Measurements from ENCODE around the gene COX5A. TPM values are rescaled to one million over a fixed set of nuclear protein-coding genes. Genes with fewer than 3 reads are reported as not detected.

Gene COX5A
- 100 to 1,000 TPM; 322 to 326 TPM for total RNA-seq

DNA sequence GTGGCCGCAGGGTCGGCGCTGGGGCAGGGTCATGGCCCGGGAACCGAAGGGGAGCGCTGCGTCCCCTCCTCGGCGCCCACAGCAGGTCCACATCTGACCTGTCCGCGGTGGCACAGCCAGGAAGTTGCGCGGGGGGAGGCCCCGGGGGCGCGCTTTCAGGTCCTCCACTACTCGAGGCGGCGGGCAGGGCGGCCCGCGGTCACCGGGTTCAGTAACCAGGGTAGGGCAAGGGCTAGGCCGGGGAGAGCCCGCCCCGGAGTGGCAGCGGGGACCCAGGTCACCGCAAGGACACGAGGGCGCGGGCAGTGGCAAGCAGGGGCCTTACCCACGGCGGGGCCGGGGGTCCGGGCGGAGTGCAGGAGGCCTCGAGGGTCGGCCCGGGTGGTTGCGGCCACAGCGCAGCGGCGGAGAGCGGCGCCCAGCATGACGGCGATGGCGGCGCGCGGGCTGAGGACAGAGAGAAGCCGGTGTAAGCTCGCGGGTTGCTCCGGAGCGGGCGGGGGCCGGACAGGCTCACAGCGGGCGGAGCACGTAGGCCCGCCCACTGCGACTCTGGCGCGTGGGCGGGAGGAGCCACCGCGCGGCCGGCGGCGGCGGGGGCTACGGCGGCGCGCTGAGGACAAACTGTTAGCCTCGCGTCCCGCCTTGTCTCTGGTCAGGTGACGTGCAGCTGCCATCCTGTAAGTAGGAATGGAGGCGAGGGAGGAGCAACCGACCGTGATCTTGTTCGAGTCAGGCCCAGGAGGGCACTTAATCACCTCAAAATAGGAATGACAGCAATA lies at the start of gene COX5A:
TSS of gene COX5A (minus strand) at position 484 of the 782 bp plus-strand sequence. CDS start at position 425, 59 bp downstream.
- peak within 1 kb of the TSS; percentile 93 for H3K27ac Mint-ChIP-seq
- peak within 1 kb of the TSS; percentile 92 for H3K4me3 Mint-ChIP-seq
- H3K4me1 Mint-ChIP-seq, result peaks cover 34% of the 10 kb centered on the region
- DNase-seq, result peak; percentile 95
- no peaks in the 10 kb centered on the region for H3K9me3 Mint-ChIP-seq (ENCODE audit: low read depth)
- CTCF ChIA-PET, result interaction anchor here (1.0 to 2.3 kb wide), 6 partner anchors 12 to 169 kb away, joined by 3 to 12 read pairs (median 4); partner anchors contain the start of gene RPP25
- peaks cover 23% of the 10 kb centered on the region for H3K36me3 Mint-ChIP-seq
- ATAC-seq, result peak; percentile 96
- H3K27me3 Mint-ChIP-seq, result no peaks in the 10 kb centered on the region

GRCh38 chr15:74983725-74984231 lies 45.9 kb upstream of the COX5A start:
- peak; percentile 86 for ATAC-seq
- peaks cover 16% of the 10 kb centered on the region for H3K4me1 Mint-ChIP-seq
- H3K36me3 Mint-ChIP-seq, result no peaks in the 10 kb centered on the region
- H3K9me3 Mint-ChIP-seq (ENCODE audit: low read depth), result no peaks in the 10 kb centered on the region
- DNase-seq, result peak; percentile 74
- no peak overlapping the region for H3K4me3 Mint-ChIP-seq
- peaks cover 15% of the 10 kb centered on the region for H3K27me3 Mint-ChIP-seq
- CTCF ChIA-PET, result interaction anchor here (2.0 kb wide), 1 partner anchor 8 kb away, joined by 6 read pairs; no protein-coding TSS in a partner anchor
- H3K27ac Mint-ChIP-seq, result peak overlapping the region; percentile 10

GRCh38 chr15:74982183-74982582 lies 44.3 kb upstream of the COX5A start:
- CTCF ChIA-PET, result no interaction called here
- H3K9me3 Mint-ChIP-seq (ENCODE audit: low read depth), result no peaks in the 10 kb centered on the region

GRCh38 chr15:74978503-74978902 lies 40.6 kb upstream of the COX5A start:
- Mint-ChIP-seq H3K4me3 (no peak overlapping the region), H3K36me3 (no peaks in the 10 kb centered on the region), H3K27me3 (peaks cover 12% of the 10 kb centered on the region), H3K27ac (no peak overlapping the region), H3K4me1 (peaks cover 17% of the 10 kb centered on the region), H3K9me3 (ENCODE audit: low read depth) (no peaks in the 10 kb centered on the region)
- ATAC-seq, result no peak
- peak; percentile 58 for DNase-seq
- CTCF ChIA-PET, result interaction anchor here (0.6 to 2.3 kb wide), 3 partner anchors 9 to 327 kb away, joined by 3 to 9 read pairs (median 3); partner anchors contain the start of gene RPP25

More at GRCh38 chr15:74982183-74982582, 44.3 kb upstream of the COX5A start:
- peaks cover 15% of the 10 kb centered on the region for H3K27me3 Mint-ChIP-seq
- no peak for ATAC-seq
- H3K4me3 Mint-ChIP-seq, result no peak overlapping the region
- no peaks in the 10 kb centered on the region for H3K36me3 Mint-ChIP-seq
- no peak overlapping the region for H3K27ac Mint-ChIP-seq
- no peak for DNase-seq
- peaks cover 28% of the 10 kb centered on the region for H3K4me1 Mint-ChIP-seq

DNA sequence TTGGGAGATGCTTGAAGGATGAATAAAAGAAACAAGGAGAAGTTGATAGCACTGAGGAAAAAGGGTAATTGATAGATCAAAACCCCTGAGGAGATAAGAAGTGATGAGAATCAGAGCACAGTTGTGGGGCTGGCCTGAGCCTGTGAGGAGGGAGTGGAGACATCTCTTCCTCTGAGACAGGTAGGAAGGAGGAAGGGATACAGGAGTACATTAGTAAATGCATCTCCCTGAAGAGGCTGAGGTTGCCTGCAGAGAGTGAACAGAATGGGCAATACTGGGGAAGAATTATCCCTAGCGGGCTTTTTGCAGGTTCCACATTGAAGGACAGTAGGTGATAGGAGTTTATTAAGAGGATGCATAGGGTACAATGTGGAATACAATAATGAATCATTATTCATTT lies 40.2 kb upstream of the COX5A start:
- peaks cover 12% of the 10 kb centered on the region for H3K27me3 Mint-ChIP-seq
- ATAC-seq (no peak), DNase-seq (no peak)
- peaks cover 16% of the 10 kb centered on the region for H3K4me1 Mint-ChIP-seq
- H3K27ac Mint-ChIP-seq, result no peak overlapping the region
- no peaks in the 10 kb centered on the region for H3K36me3 Mint-ChIP-seq
- CTCF ChIA-PET, result interaction anchor here (0.7 to 2.3 kb wide), 3 partner anchors 10 to 27 kb away, joined by 3 to 9 read pairs (median 5); partner anchors contain the start of gene RPP25
- H3K9me3 Mint-ChIP-seq (ENCODE audit: low read depth), result no peaks in the 10 kb centered on the region
- no peak overlapping the region for H3K4me3 Mint-ChIP-seq

DNA sequence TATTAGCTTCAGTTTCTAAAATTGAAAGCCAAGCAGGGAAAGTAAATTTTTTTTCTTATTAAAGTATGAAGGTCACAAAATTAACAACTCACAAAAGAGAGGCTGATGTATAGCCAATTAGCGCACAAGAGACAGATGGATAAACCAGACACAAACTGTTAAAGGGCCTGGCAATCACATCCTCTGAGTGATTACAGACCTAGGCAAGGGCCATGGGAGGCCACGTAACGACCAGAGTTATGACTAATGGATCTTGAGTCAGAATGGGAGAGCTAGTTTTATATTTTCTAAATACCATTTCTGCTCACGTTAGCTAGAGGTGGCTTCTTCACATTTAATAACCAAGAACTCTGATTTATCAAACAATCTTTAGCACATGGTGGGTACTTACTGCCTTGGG lies 39.7 kb upstream of the COX5A start:
- DNase-seq (peak; percentile 61), ATAC-seq (peak; percentile 86)
- no peak overlapping the region for H3K27ac Mint-ChIP-seq
- H3K36me3 Mint-ChIP-seq, result no peaks in the 10 kb centered on the region
- CTCF ChIA-PET, result interaction anchor here (1.3 to 2.3 kb wide), 2 partner anchors 10 to 27 kb away, joined by 5 to 9 read pairs; no protein-coding TSS in a partner anchor
- no peak overlapping the region for H3K4me3 Mint-ChIP-seq
- H3K9me3 Mint-ChIP-seq (ENCODE audit: low read depth), result no peaks in the 10 kb centered on the region
- H3K4me1 Mint-ChIP-seq, result peaks cover 14% of the 10 kb centered on the region
- peaks cover 17% of the 10 kb centered on the region for H3K27me3 Mint-ChIP-seq

DNA sequence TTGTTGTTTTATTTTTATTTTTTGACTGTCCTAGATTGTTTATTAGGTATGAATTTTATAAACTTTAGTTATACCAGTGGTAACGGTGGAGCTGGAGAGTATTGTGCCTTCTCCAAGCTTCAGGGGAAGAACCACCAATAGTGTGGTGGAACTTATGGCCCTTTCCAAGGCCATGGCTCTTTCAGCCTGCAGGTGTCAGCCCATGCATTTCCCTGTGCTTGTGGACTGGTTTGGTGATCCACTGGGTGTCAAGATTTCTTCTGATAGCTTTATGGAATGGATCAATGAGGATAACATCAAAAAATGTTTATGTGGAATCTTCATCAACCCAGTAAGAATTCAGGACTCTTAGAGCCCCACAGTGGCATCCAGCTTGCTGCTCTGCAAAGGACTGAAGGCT lies 38.3 kb upstream of the COX5A start:
- no peaks in the 10 kb centered on the region for H3K9me3 Mint-ChIP-seq (ENCODE audit: low read depth)
- no peak overlapping the region for H3K4me3 Mint-ChIP-seq
- peaks cover 11% of the 10 kb centered on the region for H3K4me1 Mint-ChIP-seq
- peaks cover 17% of the 10 kb centered on the region for H3K27me3 Mint-ChIP-seq
- no peaks in the 10 kb centered on the region for H3K36me3 Mint-ChIP-seq
- no peak for DNase-seq
- no peak overlapping the region for H3K27ac Mint-ChIP-seq
- ATAC-seq, result no peak
- CTCF ChIA-PET, result interaction anchor here (0.6 to 2.5 kb wide), 4 partner anchors 8 to 299 kb away, joined by 3 to 6 read pairs (median 3); no protein-coding TSS in a partner anchor

GRCh38 chr15:74967670-74968069 lies 29.8 kb upstream of the COX5A start:
- no peak overlapping the region for H3K27ac Mint-ChIP-seq
- ATAC-seq, result no peak
- no peaks in the 10 kb centered on the region for H3K36me3 Mint-ChIP-seq
- H3K9me3 Mint-ChIP-seq (ENCODE audit: low read depth), result no peaks in the 10 kb centered on the region
- CTCF ChIA-PET, result interaction anchor here (1.0 to 1.5 kb wide), 3 partner anchors 8 to 65 kb away, joined by 3 to 5 read pairs (median 3); no protein-coding TSS in a partner anchor
- no peak overlapping the region for H3K4me3 Mint-ChIP-seq
- no peaks in the 10 kb centered on the region for H3K4me1 Mint-ChIP-seq
- peaks cover 7% of the 10 kb centered on the region for H3K27me3 Mint-ChIP-seq
- DNase-seq, result no peak

GRCh38 chr15:74964794-74965193 lies 26.9 kb upstream of the COX5A start:
- Mint-ChIP-seq H3K4me1 (peaks cover 14% of the 10 kb centered on the region), H3K27ac (no peak overlapping the region), H3K4me3 (no peak overlapping the region), H3K36me3 (no peaks in the 10 kb centered on the region), H3K27me3 (peaks cover 28% of the 10 kb centered on the region), H3K9me3 (ENCODE audit: low read depth) (no peaks in the 10 kb centered on the region)
- CTCF ChIA-PET, result no interaction called here
- no peak for ATAC-seq
- no peak for DNase-seq

DNA sequence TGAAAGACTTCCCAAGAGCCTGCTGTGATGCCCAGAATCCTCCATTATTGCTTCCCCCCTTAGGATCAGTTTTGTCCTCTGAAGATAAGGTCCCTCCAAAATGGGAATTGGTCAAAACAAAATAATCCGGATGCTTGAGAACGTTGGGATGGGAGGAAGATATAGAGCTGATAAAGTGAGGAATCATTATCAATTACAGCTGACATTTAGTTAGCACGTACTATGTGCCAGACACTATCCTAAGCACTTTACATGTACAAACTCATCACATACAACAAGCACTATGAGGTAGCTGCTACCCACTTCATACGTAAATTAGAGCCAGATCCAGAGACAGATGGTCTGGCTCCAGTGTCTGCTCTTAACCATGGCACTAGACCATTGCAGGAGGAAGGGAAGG lies 25.3 kb upstream of the COX5A start:
- ATAC-seq, result no peak
- peaks cover 24% of the 10 kb centered on the region for H3K4me1 Mint-ChIP-seq
- H3K9me3 Mint-ChIP-seq (ENCODE audit: low read depth), result no peaks in the 10 kb centered on the region
- no peaks in the 10 kb centered on the region for H3K36me3 Mint-ChIP-seq
- no peak overlapping the region for H3K27ac Mint-ChIP-seq
- CTCF ChIA-PET, result interaction anchor here (0.8 kb wide), 1 partner anchor 194 kb away, joined by 3 read pairs; no protein-coding TSS in a partner anchor
- no peak for DNase-seq
- H3K27me3 Mint-ChIP-seq, result peaks cover 44% of the 10 kb centered on the region
- no peak overlapping the region for H3K4me3 Mint-ChIP-seq

DNA sequence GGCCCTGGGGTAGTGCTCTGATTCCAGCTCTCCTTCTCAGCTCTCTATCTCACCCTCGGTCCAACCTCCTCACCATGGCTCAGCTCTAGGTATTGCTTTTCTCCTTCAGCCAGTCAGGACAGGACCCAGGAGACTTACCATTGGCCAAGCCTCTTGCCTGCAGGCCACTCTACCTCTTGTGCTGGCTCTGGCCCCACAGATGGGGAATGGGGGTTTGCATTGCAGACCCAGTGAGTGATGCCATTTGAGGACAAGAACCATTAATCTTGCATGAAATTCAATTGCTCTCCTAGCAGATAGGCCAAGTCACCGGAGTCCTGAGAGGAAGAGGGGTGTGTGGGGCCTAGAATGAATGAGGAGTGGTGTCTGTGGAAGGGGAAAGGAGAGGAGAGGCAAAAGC lies 24.8 kb upstream of the COX5A start:
- H3K27ac Mint-ChIP-seq, result no peak overlapping the region
- ATAC-seq (no peak), DNase-seq (no peak)
- peaks cover 49% of the 10 kb centered on the region for H3K27me3 Mint-ChIP-seq
- H3K36me3 Mint-ChIP-seq, result no peaks in the 10 kb centered on the region
- CTCF ChIA-PET, result interaction anchor here (0.8 to 1.3 kb wide), 3 partner anchors 9 to 242 kb away, joined by 3 to 4 read pairs (median 3); no protein-coding TSS in a partner anchor
- H3K4me1 Mint-ChIP-seq, result peaks cover 28% of the 10 kb centered on the region
- no peak overlapping the region for H3K4me3 Mint-ChIP-seq
- no peaks in the 10 kb centered on the region for H3K9me3 Mint-ChIP-seq (ENCODE audit: low read depth)

DNA sequence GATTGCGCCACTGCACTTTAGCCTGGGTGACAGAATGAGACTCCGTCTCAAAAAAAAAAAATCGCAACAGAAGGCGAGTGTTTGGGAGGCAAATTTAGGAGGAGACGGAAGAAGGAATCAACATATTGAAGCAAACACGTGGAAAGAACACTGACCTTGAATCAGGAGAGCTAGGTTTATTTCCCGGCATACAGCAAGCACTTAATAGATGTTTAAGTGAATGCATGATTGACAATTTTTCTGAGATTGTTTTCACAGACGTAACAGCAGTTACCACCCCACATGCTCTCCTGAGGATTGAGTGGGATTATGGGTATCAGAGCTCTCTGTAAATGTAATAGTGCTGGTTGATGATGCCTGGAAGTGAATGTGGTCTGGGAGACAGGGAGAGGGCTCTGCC lies 24.3 kb upstream of the COX5A start:
- ATAC-seq (no peak), DNase-seq (no peak)
- H3K27me3 Mint-ChIP-seq, result peaks cover 53% of the 10 kb centered on the region
- peaks cover 32% of the 10 kb centered on the region for H3K4me1 Mint-ChIP-seq
- H3K4me3 Mint-ChIP-seq, result no peak overlapping the region
- no peak overlapping the region for H3K27ac Mint-ChIP-seq
- CTCF ChIA-PET, result interaction anchor here (0.9 to 1.3 kb wide), 2 partner anchors 9 to 242 kb away, joined by 3 to 4 read pairs; no protein-coding TSS in a partner anchor
- H3K9me3 Mint-ChIP-seq (ENCODE audit: low read depth), result no peaks in the 10 kb centered on the region
- H3K36me3 Mint-ChIP-seq, result no peaks in the 10 kb centered on the region

DNA sequence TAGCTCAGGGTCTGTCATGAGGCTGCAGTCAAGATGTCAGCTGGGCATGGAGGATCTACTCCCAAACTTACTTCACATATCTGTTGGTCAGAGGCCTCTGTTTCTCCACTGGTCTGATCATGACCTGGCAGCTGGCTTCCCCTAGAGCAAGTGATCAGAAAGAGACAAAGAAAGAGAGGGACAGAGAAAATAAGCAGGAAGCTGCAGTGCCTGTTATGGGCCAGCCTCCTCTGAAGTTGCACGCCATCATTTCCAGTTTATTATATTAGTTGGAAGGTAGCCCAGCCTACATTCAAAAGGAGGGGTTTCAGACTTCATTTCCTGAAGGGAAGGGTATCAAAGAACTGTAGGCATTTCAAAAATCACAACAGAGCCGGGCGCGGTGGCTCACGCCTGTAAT lies 23.7 kb upstream of the COX5A start:
- Mint-ChIP-seq H3K4me3 (no peak overlapping the region), H3K36me3 (no peaks in the 10 kb centered on the region), H3K9me3 (ENCODE audit: low read depth) (no peaks in the 10 kb centered on the region), H3K27ac (no peak overlapping the region), H3K4me1 (peaks cover 32% of the 10 kb centered on the region), H3K27me3 (peaks cover 53% of the 10 kb centered on the region)
- CTCF ChIA-PET, result interaction anchor here (0.9 to 3.3 kb wide), 4 partner anchors 8 to 329 kb away, joined by 3 to 11 read pairs (median 4); no protein-coding TSS in a partner anchor
- no peak for DNase-seq
- ATAC-seq, result no peak

All from activated CD8-positive, alpha-beta memory T cell treated with anti-CD3 and anti-CD28 coated beads, Interleukin-2, amount 10 ng/mL, durations not matched to agents 7 days and 5 days (primary cell).